Lung (tissue), 12 donors: ENCODE data around the gene FILIP1L. TPM values are rescaled to one million over a fixed set of nuclear protein-coding genes. Genes with fewer than 3 reads are reported as not detected.

Experiments used
- ATAC-seq: fragments of 200-7000 bp; cut with Tn5 transposase; one replicate; pipeline ENCODE4 v1.9.1; 2020; ENCODE audit warnings: moderate number of reproducible peaks; ENCODE audit not compliant: insufficient read depth, low FRiP score
- DNase-seq, 3 donors: peaks; one replicate each; pipeline ENCODE4 v3.0.0-alpha.2; 2013 to 2017
- H3K27ac ChIP-seq, 2 donors: one replicate each; pipeline ENCODE4 v1.5.1; 2013; ENCODE audit warnings: mild to moderate bottlenecking in 2 of 2, moderate library complexity in 2 of 2, control low read depth in 1 of 2, inconsistent platforms in 1 of 2, low read depth in 1 of 2, low read length in 1 of 2
- H3K27me3 ChIP-seq, 3 donors: one replicate each; pipeline ENCODE4 v1.5.1; 2013; ENCODE audit warnings: low read length in 2 of 3; ENCODE audit not compliant: control insufficient read depth in 3 of 3, insufficient read depth in 3 of 3
- H3K36me3 ChIP-seq, 4 donors: one replicate each; pipeline ENCODE4 v1.5.1; 2013; ENCODE audit warnings: low read length in 4 of 4, mild to moderate bottlenecking in 1 of 4, moderate library complexity in 1 of 4; ENCODE audit not compliant: control insufficient read depth in 4 of 4, insufficient read depth in 4 of 4
- H3K4me1 ChIP-seq, 5 donors: one replicate each; pipeline ENCODE4 v1.5.1; 2013; ENCODE audit warnings: low read length in 5 of 5, mild to moderate bottlenecking in 2 of 5, moderate library complexity in 1 of 5; ENCODE audit not compliant: control insufficient read depth in 5 of 5, insufficient read depth in 5 of 5
- H3K4me3 ChIP-seq: one replicate; pipeline ENCODE4 v1.5.1; 2013; ENCODE audit warnings: mild to moderate bottlenecking, control low read depth, moderate library complexity
- H3K9ac ChIP-seq, 2 donors: one replicate each; pipeline ENCODE4 v1.5.1; 2013; ENCODE audit warnings: low read length in 2 of 2, control low read depth in 1 of 2; ENCODE audit not compliant: insufficient read depth in 1 of 2
- H3K9me3 ChIP-seq, 4 donors: one replicate each; pipeline ENCODE4 v1.5.1; 2013; ENCODE audit warnings: low read length in 3 of 4, mild to moderate bottlenecking in 1 of 4, moderate library complexity in 1 of 4; ENCODE audit not compliant: control insufficient read depth in 4 of 4, insufficient read depth in 3 of 4
- WGBS, 2 donors: extraction: QIAGEN DNeasy Blood & Tissue Kit; methylation state at CpG; one replicate each; pipeline ENCODE4 v1.1.7; 2013; 5-methylcytosine and 5-hydroxymethylcytosine counted together
- polyA plus RNA-seq, 2 donors: library from polyadenylated mRNA; stranded (reverse); fragments of 200-250 nt; gene quantifications; one replicate each; pipeline ENCODE4 v1.2.1, GENCODE V29; 2013
- total RNA-seq, 2 donors: library from RNA; depleted of rRNA in 1 of 2; stranded (reverse); fragments of >200 nt in 1 of 2; gene quantifications; one replicate each; pipeline ENCODE4 v1.2.1, GENCODE V29; 2014 to 2021
- TF ChIP-seq, protein P1 (sequence below): IDR thresholded peaks from 2 replicates; pipeline ENCODE4 v1.5.1; 2012; ENCODE audit warnings: mild to moderate bottlenecking; ENCODE audit errors: control extremely low read depth, extremely low read depth
- donor health status: control.
- donor health status: control.
- donor health status: Bipolar disorder and iron deficiency.
- donor health status: healthy.
- donor health status: DM: yes; HTN: yes; CAD: no.

FILIP1L gene
- total and polyA plus RNA-seq, 4 donors, result 8.3 to 27.8 (median 22.5) TPM

DNA sequence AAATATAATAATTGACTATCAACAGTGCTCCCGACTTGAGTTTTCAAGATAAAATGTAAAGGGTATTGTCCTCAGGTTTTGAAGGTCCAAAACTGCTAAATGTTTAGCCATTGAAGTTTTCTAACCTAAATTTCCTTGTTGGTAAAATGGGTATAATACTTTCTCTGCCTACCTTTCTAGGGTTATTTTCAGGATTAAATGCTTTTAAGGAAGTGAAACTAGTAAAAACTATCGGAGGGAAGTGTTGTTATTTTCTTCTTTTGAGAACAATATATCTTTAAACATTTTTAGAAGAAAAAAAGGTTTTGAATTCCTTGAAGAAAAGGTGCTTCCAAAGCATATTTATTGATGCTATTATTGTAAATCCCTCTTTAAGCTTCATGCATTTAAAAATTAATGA is 67.3 kb downstream of the FILIP1L start:
- peaks cover 0 to 10% (median under 1%) of the 10 kb centered on the region in 5 donors for H3K4me1 ChIP-seq
- no peak overlapping the region for H3K27ac ChIP-seq
- no peaks in the 10 kb centered on the region for H3K36me3 ChIP-seq
- no peaks in the 10 kb centered on the region for H3K9me3 ChIP-seq
- ATAC-seq, result no peak
- no peak overlapping the region for H3K9ac ChIP-seq
- H3K27me3 ChIP-seq, result no peaks in the 10 kb centered on the region
- TF ChIP-seq, protein P1, sequence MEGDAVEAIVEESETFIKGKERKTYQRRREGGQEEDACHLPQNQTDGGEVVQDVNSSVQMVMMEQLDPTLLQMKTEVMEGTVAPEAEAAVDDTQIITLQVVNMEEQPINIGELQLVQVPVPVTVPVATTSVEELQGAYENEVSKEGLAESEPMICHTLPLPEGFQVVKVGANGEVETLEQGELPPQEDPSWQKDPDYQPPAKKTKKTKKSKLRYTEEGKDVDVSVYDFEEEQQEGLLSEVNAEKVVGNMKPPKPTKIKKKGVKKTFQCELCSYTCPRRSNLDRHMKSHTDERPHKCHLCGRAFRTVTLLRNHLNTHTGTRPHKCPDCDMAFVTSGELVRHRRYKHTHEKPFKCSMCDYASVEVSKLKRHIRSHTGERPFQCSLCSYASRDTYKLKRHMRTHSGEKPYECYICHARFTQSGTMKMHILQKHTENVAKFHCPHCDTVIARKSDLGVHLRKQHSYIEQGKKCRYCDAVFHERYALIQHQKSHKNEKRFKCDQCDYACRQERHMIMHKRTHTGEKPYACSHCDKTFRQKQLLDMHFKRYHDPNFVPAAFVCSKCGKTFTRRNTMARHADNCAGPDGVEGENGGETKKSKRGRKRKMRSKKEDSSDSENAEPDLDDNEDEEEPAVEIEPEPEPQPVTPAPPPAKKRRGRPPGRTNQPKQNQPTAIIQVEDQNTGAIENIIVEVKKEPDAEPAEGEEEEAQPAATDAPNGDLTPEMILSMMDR, result no peak
- H3K4me3 ChIP-seq, result no peak overlapping the region
- DNase-seq, result no peak
- WGBS, 2 donors, result 44 to 49% methylated on average over 2 of the region's 2 CpGs

DNA sequence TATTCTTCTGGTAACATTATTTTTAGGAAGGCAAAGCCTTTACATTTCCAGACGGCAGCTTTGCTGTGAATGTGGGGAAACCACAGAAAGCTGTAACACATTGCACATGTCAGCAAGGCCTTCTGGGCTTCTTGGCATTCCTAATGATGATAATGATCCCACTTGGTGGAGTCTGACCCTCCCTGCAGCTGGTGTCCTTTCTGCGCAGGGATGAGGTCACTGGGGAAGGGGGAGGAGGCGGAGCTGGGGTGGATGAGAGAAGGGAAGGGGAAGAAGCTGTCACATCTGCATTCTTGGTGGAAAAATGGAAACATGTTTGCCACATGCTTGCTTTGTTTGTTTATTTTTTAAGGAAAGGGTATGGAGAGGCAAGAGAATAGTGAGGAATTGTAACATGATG is 68.6 kb downstream of the FILIP1L start:
- WGBS, 2 donors, result 60 to 65% methylated on average over 3 of the region's 3 CpGs

DNA sequence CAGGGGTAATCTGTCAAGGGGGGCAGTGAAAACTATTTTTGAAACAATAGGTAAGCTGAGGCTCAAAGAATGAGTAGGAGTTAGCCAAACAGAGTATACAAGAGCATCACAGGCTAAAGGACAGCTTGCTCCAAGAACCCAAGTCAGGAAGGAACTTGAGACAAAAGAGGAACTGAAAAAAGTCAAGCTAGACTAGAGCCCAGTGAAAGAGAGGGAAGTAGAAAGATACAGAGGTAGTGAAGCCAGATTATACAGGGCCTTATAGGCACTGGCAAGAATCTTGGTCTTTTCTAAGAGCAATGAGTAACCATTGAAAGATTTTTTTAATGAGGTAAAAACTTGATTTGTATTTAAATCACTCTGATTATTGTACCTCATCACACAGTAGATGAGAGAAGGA is 69.9 kb downstream of the FILIP1L start:
- peaks cover 2 to 22% (median 16%) of the 10 kb centered on the region in 5 donors for H3K4me1 ChIP-seq
- H3K27me3 ChIP-seq, result no peaks in the 10 kb centered on the region
- TF ChIP-seq, protein P1, result no peak
- no peak overlapping the region for H3K4me3 ChIP-seq
- no peak overlapping the region for H3K9ac ChIP-seq
- no peak for DNase-seq
- H3K27ac ChIP-seq, result peak overlapping the region in 1 of 2 donors; percentile 40
- H3K9me3 ChIP-seq, result no peaks in the 10 kb centered on the region
- H3K36me3 ChIP-seq, result no peaks in the 10 kb centered on the region
- ATAC-seq, result no peak

More for the DNA sequence above, 68.6 kb downstream of the FILIP1L start:
- Histone ChIP-seq H3K27ac (peak overlapping the region in 1 of 2 donors; percentile 51), H3K36me3 (no peaks in the 10 kb centered on the region), H3K4me3 (no peak overlapping the region), H3K9ac (no peak overlapping the region), H3K4me1 (peaks cover under 1 to 16% (median 8%) of the 10 kb centered on the region in 5 donors), H3K27me3 (no peaks in the 10 kb centered on the region), H3K9me3 (no peaks in the 10 kb centered on the region)
- TF ChIP-seq, protein P1, result no peak
- DNase-seq (peak; percentile 48 to 57 (median 55)), ATAC-seq (no peak)

DNA sequence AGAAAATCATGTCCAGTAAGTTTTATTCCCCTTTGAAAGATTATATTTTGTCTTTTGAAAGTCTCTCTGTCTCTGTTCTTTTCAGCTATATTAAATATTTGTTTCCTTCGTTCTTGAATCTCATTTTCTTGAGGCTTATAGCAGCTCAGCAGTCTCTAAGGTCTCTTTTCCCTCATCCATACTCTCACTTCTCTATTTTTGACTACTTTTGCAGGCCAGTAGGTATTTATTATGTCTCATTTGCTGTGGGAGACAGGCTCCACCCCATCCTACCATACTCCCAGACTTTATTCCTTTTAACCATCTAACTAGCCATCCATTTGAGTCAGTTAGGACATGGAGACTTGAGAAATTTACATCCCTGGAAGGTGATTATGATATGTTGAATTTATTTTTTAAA is 71.0 kb downstream of the FILIP1L start:
- Histone ChIP-seq H3K4me1 (peaks cover 2 to 22% (median 16%) of the 10 kb centered on the region in 5 donors), H3K9ac (no peak overlapping the region), H3K27me3 (no peaks in the 10 kb centered on the region), H3K4me3 (no peak overlapping the region), H3K27ac (peak overlapping the region in 1 of 2 donors; percentile 99), H3K9me3 (no peaks in the 10 kb centered on the region), H3K36me3 (no peaks in the 10 kb centered on the region)
- ATAC-seq, result no peak
- 71 to 89% methylated on average over 1 of the region's 1 CpG for WGBS, 2 donors
- TF ChIP-seq, protein P1, result no peak
- no peak for DNase-seq
